ENCODE measurements around the gene LCE3E.

LCE3E gene

GRCh38 chr1:152516082-152516481 lies 50.5 kb downstream of the LCE3E start:
- DNase-seq (ENCODE audit: low read depth), result no peak

Data from stimulated activated CD8-positive, alpha-beta memory T cell treated with anti-CD3 and anti-CD28 coated beads, Interleukin-7, amount 100 ng/mL, for 24 hours (primary cell).